HG03139 (cell line): Measurements from ENCODE around the gene ELMO1.

ENCODE experiments used
- ATAC-seq: cut with Tn5 transposase; IDR thresholded peaks from one replicate; pipeline ENCODE4 v1.9.1; 2021; ENCODE audit not compliant: unreplicated experiment

ELMO1 gene

GRCh38 chr7:37231613-37232012 lies 217.1 kb downstream of the ELMO1 start:
- ATAC-seq: no peak

DNA sequence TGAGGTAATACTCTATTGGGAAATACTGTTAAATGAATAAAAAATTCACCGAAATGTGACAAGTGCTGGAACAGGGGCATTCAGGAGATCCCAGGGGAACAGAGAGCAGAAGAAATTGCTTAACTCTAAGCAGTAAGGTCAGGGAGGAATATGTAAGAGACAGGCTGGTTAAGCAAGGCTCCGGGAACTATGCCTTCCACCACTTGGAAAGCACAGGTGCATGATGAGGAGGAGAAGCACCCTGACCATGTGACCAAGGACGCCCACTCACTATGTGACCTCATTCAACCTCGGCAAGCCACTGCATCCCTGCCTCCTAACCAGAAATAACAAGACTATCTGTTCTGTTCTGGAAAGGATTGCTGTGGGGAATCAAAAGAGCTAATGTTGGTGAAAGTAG lies 218.4 kb downstream of the ELMO1 start:
- no peak for ATAC-seq

- ATAC-seq: no peak
Measured at GRCh38 chr7:37229381-37229780, 219.3 kb downstream of the ELMO1 start.

- ATAC-seq: no peak
Measured at GRCh38 chr7:37225285-37225969, 223.2 kb downstream of the ELMO1 start.

- no peak for ATAC-seq
Measured at GRCh38 chr7:37224746-37225145, 223.9 kb downstream of the ELMO1 start.

DNA sequence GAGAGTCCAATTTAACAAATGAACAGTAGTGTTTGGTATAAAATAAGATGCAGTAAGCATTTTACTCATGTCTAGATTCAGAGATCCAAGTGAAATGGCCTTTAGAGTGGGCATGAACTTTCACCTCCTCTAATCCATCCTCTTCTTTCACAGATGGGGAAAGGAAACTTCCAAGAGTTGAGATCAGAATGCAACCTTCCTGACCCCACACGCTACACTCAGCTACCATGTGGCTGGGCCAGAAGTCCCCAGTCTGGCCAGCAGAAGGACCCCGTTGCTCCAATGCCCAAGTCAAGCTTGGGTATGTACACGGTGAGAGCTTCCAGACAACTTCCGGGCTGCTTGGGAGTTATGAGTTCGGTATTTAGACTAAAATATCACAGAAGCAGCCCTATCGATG lies 228.0 kb downstream of the ELMO1 start:
- no peak for ATAC-seq

DNA sequence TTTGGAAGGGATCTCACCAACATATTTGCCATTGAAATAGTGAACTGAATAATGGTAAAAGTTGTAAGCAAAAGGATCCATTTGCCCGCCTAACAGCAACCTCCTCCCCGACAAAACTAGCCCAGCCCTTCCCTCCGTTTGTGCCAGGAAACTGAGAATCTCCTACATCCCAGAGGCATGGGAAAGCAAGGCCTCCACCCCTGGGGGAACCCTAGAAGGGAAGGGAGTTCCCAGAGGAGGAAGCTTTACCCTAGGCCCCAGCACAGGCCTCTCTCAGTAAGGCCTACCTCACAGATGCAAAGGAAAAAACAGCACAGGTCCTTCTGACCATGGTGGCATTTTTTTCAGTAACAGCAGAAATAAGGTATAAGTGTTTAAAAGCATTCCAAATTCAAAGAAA lies 229.7 kb downstream of the ELMO1 start:
- no peak for ATAC-seq

- ATAC-seq: no peak
Measured at GRCh38 chr7:37216923-37217322, 231.7 kb downstream of the ELMO1 start.

DNA sequence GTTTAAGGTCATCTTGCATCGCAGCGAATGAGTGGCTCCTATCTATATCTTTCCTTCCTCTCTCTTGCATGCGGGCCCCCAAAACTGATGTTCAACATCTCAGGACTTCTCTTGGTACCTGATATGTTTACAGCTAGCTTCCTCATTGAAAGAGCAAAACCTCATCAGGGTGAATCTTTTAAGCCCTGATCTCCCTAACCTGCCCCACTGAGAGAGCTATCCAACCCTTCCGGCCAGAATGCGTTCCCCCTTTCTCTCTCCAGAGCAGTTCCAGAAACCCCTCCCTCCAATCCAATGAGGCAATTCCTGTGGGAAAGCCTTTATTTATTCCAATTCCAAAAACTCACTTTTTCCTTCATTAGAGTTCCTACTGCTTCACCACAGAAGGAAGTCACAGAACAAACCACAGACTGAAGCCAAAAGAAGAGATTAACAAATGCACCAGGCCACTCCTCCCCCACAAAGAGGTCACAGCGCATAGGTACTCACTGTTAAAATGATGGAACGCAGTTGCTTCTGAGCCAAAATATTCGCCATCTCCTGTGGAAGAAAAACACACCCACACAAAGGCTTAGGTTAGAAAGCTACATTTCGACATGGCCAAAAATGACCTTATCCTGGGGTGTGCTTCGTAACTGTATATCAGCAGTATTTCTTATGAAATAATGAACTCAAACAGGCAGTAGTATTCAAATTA lies 232.4 kb downstream of the ELMO1 start:
- no peak for ATAC-seq

DNA sequence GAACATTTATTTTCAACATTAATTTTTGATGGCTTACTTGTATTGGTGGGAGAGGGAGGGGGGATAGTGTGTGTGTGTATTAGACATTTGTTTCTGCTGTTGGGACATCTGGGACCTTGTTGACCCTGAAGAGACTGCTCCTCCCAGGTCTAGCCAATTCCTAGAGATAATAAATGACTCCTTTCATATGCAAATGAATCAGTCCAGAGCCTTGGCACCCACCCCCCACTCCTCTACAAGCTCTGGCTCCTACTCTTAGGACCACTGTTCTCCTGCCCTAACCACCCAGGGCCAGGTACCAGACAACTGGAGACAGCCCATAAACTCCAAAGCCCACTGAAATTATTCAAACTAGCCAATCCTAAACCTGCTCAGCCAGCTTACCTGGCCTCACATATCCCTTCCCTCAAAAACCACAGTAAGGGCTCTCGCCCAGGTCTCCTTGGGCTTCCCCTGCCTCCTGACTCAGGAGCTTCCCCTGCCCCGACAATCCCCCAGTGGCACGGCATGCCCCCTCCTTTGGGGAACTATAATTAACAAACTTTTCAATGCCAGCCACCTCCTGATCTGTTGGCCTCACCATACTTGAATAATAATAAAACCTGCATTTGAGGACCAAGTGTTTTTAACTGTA lies 233.3 kb downstream of the ELMO1 start:
- no peak for ATAC-seq

DNA sequence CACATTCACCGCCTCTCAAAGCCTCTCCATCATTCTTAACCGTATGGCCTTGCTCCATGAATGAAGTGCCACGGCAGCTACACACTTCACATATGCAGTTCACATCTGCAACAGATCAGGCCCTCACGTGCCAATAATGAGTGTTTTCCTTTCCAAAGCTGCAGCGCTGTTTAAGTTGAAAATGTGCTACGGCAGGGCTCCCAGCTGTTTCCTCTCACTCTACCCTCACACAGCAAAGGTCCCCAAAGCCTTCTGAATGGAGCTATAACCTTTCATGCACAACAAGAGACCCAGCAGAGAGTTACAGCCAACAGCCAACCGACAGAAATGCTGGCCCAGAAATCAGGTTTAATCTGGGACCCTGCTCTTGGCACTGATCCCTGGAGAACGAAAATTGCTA lies 236.1 kb downstream of the ELMO1 start:
- peak; percentile 10 for ATAC-seq

- peak; percentile 39 for ATAC-seq
Measured at GRCh38 chr7:37212051-37212450, 236.6 kb downstream of the ELMO1 start.

- ATAC-seq: no peak
Measured at GRCh38 chr7:37211097-37211880, 237.4 kb downstream of the ELMO1 start.

DNA sequence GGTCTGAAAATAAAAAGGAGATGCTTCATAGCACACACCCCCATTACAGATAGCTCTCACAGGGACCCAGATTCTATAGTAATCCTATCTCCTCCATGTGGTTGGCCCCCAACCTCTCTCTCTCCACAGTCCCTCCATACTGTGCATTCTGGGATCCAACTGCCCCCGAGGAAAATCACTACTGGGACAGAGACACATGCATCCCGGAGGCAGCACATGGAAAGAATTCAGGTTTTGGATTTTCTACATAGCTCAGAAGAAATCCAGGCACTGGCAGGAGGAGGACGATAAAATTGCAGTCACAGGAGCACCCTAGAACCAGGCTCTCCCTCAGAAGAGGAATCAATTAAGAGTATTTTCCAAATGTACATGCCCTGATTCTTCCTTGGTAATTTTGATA lies 239.5 kb downstream of the ELMO1 start:
- ATAC-seq: no peak

- ATAC-seq: peak; percentile 64
Measured at GRCh38 chr7:37208528-37208927, 240.1 kb downstream of the ELMO1 start.

- ATAC-seq: no peak
Measured at GRCh38 chr7:37206192-37206591, 242.5 kb downstream of the ELMO1 start.

- ATAC-seq: no peak
Measured at GRCh38 chr7:37205451-37205850, 243.2 kb downstream of the ELMO1 start.

DNA sequence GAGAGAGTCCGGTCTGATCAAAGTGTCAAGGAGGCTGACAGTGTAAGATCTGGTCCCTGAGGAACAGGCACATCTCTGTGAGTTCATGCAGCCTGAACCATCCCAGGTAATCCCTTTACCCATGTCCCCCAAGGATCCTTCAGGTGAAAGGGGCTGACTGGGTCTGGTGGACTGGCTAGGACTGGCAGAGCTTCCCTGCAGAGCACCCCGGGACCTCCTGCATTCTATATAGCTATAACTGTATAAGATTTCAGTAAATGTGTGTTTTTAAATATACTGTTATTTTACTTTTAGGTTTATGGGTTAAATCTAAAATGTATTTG lies 246.8 kb downstream of the ELMO1 start:
- no peak for ATAC-seq

GRCh38 chr7:37201003-37201875 lies 247.4 kb downstream of the ELMO1 start:
- peak; percentile 59 for ATAC-seq

- ATAC-seq: no peak
Measured at GRCh38 chr7:37198906-37199485, 249.7 kb downstream of the ELMO1 start.
